Activated CD4-positive, alpha-beta T cell treated with anti-CD3 and anti-CD28 coated beads for 1 hour (primary cell): ENCODE results near the gene ANO9.
A peak's percentile ranks its signal among the peaks of the same experiment; 100 is the strongest.
"Not testable (repeated sequence)": the region's sequence is repeated elsewhere in the genome, so short reads cannot be mapped to it uniquely, and the experiment has no call there.

Experiments used
- DNase-seq: peaks from one replicate; pipeline ENCODE4 v3.0.0-alpha.2; 2020

ANO9 gene

DNA sequence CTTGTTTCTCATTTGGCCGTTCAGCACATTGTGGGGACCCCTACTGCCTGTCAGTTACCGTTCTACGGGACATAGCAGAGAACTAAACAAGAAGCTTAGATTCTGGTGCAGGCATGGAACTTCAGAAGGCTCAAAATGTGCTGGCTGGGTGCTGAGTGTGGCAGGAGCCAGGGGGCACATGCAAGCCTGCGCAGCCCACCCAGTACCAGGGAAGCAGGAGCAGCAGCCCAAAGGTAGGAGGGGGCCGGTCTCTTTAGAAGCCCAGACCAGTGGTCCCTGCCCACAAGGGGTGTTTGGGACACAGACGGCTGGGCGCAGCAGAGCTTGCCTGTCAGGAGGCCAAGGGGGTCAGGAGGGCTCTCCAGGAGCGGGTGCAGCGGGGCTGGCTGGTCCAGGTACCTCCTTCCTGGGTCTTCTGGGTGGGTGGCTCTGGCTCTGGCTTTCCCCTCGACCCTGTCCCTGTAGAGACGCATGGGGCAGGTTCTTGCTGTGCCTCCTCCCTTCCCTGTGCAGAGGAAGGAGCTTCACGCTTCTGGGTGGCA is 10.5 kb upstream of the ANO9 start:
- no peak for DNase-seq

DNA sequence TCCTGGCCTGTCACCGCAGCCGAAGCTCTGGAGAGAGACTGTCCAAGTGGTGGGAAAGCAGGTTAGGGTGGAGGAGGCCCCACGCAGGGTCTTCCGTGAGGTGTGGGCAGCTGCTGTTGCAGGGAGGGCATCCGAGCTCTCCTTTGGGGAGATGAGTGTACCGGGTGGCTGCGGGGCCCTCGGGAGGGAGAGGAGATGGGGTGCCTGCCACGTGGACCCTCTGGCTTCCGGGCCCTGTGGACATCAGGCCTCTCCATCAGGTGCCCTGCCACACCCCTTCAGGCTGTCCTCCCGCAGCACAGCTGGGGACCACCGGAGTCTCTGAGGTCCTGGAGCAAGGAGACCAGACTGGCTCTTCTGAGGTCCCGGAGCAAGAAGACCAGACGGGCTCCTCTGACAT is 9.9 kb upstream of the ANO9 start:
- no peak for DNase-seq

DNA sequence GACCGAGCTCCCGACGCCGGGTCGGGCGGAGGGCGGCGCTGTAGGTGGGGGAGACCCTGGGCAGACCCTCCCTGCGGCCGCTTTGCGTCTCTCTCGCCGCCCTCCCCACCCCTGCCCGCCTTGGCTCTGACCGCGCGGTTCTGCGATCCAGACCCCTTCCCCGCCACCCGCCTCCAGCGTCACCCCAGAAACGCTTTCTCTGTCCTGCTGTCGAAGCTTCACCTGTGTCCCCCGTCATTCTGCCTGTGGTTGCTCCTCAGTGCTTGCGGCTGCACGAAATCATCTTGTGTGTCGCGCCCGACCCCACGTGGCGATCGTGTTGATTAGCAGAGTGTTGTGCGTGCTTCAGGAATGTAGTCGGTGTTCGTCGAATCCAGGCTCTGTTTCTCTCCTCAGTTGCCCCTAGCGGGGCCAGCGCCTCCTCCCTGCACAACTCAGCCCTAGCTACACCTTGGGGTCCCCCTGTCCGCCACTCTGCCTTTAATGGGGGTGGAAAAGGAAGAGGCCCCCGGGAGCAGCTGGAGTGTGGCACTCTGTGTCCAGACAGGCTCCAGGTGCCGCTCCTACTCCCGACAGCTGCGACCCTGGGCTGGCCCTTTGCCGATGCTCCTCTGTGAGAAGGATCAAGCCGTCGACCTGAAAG is 9.1 kb upstream of the ANO9 start:
- peak; percentile 77 for DNase-seq

DNA sequence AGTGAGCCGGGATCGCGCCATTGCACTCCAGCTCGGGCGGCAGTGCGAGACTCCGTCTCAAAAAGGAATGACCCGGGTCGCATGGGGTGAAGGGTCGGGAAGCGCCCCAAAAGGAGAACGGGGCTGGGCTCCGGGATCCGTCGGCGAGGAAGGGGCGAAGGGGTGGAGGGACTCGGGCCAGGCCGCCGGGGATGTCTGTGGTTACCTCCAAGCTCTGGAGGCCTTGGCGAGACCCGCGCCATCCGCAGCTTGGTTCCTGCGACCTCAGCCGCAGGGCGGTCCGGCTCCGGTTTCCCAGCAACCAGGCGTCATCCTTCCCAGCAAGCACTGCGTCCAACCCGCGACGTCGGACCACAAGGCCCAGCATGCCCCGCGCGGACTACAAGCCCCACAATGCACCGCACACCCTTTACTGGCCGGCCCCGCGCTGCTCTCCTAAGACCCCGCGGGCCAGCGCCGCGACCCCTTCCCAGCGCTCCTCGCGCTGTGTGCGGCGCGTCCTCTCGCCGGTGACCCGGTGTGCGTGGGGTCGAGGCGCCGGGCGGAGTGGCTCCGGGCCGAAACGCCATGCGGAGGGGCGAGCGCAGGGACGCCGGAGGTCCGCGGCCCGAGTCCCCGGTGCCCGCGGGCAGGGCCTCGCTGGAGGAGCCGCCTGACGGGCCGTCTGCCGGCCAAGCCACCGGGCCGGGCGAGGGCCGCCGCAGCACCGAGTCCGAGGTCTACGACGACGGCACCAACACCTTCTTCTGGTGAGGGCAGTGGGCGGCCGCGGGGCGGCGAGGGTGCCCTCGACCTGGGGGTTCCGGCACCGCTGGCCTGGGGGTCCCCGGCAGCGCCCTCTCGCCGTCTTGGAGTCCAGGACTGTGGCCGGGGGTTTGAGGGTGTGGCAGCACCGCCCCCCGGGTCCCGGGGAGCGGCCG is 8.3 kb upstream of the ANO9 start, which contains the start of gene PTDSS2:
TSS of gene PTDSS2 (plus strand) at position 391 of the 920 bp plus-strand sequence. CDS start at position 568, 177 bp downstream.
- DNase-seq = peak; percentile 90

DNA sequence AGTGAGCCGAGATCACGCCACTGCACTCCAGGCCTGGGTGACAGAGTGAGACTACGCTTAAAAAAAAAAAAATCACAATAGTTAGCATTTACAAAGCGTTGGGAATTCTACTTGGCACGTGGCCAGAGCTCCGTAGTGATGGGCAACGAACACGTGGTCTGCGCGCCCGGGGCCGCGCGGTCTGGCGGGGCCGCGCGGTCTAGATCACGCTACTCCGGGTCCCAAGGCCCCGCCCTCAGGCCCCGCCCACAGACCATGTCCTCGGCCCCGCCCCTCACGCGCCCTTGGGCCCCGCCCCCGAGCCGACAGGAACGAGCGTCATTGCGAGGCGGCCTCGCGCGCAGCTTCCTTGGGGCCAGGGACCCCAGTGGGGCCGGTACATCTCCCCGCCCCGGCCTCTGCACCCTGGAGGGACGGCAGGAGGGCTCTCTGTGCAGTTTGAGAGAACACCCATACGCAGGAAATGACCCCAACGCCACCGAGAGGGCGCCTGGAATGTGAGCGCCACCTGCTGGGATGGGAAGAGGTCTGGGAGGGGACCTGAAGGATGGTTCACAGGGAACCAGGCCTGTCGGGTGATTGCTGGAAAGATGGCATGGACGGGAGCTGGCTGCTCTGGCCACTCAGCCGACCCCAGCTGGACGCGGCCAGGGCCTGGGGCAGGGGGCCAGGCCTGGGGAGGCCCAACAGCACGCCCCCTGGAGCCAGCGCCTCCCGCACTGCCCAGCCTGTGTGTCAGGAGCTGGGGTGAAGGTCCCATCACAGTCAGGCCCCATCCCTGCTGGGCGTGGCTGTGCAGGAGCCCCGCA is 6.3 kb upstream of the ANO9 start:
- peak; percentile 87 for DNase-seq

DNA sequence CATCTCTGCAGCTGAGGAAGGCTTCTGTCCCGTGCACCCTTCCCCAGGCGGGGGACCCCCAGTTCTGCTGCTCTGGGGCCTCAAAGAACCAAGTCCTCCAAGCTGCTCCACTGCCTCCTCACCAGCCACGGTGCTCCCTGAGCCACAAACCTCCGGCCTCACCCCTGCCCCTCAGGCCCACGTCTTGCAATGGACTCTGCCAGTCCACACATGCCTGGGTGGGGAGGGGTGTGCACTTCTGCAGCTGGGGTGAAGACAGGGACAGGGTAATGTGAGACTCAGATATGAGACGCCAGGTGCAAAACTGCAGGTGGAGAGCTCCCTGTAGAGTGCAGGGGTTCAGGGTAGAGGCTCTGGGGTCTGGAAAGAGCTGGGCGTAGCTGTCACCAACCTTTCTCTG is 5.1 kb upstream of the ANO9 start:
- no peak for DNase-seq

DNA sequence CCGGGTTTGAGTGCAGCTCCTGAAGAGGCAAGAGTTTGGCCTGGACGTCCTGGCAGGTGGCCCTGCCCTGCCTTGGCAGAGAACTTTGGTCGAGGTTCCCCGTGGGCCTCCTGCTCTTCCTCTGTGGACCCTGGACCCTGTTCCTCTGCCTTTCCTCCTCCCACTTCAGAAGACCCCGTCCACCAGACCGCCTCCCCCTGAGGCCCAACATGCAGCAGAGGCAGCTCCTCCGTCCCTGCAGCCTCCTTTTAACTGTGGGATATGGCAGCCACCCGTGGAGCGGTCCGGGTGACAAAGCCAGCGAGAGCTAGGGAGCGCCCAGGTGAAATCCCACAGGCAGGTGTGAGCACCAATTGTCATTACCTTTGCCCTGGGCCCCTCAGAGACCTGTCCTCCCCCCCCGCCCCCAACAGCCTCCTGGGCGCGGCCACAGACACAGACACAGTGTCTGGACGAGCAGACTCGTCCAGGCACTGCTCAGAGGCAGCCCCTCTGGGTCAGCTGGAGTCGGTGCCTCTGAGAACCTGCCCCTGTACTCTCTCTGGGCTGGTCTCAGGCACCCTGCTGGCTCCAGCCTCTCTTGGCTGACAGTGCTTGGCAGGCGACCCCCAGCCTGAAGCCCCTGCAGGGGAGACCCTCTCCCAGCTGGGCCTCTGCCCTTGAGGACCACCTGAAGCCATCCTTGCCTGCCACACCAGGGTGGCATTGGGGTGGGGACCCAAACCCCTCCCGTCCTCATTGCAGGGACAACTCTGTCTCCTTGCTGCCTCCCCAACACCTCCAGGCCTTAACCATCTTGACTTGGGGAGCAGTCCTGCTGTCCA is 4.2 kb upstream of the ANO9 start:
- no peak for DNase-seq

DNA sequence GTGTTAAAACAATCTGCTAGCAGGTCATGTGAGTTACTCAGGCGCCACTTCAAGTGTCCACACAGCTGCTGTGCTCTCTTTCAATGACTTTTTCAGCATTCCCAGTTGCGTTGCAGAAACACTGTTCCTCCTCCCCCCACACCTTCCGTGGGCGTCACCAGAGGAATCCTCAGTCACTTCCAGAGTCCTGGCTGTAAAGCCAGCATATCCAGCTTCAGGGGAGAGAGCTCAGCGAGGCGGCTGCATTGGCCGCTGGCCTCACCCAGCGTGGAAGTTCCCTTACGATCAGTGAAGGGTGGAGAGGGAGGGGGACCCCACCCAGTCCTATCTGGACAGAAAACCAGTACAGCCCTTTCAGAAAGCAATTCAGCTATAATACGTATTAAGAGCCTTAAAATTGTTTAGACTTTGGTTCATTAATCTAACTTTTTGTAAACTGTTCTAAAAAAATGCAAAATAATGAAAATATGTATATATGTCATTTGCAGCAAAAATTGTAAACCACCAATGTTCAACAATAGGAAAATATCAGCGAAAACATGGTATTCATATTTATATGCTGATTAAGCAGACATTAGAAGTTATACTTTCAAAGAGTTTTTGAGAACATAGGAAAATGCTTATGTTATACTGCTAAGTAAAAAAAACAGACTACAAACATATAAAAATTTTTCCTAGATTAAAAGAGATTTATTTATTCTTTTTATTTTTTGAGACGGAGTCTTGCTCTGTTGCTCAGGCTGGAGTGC is 2.8 kb upstream of the ANO9 start:
- no peak for DNase-seq

DNA sequence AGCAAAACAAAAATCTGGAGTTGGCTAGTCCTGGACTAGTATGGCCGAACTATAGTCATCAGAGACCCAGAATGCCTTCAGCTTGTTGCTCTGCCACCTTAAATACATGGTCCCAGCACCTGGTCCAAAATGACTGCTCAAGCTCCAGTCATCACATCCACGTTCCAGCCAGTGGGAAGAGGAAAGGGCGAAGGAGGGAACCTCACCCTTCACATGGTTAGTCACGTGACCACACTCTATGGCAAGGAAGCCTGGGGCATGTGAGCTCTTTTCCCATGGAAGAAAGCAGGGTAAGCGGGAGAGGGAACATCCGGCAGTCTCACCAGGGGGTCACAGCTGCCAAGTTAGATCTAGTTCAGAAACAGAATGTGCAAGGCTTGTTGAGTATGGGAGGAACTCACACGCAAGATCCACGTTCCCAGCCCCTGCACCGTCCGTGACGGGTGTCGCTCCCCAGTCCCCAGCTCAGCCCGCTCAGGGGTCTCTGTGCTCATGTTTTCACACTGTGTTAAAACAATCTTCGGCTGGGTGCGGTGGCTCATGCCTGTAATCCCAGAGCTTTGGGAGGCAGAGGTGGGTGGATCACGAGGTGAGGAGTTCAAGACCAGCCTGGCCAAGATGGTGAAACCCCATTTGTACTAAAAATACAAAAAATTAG is 1.9 kb upstream of the ANO9 start:
- no peak for DNase-seq

DNA sequence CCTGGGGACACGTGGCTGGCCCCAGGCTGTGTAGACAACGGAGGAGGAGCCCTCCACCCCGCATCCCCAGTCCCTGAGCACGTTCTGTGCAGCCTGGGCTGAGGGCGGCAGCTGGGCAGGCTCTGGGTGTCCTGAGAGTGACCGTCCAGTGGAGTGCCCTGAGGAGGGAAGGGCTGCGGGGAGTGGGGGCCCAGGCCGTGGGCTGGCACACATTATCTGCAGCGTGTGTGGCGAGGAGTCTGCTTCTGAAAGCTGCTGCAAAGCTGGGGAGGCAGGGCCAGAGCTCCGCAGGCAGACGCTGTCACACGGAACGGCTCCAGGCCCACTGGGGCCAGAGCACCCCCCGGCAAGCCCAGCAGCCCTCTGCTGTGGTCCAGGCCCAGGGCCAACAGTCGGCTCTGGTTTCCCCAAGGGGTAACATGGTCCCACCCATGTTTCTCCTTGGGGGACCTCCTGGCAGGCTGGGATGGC is 835 bp upstream of the ANO9 start:
- DNase-seq = no peak

DNA sequence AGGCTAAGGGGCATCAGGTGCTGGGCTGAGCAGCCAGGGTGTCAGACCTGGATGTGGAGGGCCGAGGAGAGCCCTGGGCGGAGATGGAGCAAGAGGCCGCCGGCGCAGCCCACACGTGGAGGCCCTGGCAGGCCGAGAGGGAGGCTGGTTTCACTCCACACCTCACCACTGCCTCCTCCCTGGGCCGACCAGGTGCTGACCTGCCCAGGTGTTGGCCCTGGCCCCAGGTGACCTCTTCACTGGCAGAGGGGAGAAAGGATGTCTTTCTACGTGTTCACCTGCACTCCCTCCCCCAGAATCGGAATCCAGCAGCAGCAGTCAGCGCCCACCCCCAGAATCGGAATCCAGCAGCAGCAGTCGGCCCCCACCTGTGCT is 781 bp downstream of the ANO9 start:
- no peak for DNase-seq

DNA sequence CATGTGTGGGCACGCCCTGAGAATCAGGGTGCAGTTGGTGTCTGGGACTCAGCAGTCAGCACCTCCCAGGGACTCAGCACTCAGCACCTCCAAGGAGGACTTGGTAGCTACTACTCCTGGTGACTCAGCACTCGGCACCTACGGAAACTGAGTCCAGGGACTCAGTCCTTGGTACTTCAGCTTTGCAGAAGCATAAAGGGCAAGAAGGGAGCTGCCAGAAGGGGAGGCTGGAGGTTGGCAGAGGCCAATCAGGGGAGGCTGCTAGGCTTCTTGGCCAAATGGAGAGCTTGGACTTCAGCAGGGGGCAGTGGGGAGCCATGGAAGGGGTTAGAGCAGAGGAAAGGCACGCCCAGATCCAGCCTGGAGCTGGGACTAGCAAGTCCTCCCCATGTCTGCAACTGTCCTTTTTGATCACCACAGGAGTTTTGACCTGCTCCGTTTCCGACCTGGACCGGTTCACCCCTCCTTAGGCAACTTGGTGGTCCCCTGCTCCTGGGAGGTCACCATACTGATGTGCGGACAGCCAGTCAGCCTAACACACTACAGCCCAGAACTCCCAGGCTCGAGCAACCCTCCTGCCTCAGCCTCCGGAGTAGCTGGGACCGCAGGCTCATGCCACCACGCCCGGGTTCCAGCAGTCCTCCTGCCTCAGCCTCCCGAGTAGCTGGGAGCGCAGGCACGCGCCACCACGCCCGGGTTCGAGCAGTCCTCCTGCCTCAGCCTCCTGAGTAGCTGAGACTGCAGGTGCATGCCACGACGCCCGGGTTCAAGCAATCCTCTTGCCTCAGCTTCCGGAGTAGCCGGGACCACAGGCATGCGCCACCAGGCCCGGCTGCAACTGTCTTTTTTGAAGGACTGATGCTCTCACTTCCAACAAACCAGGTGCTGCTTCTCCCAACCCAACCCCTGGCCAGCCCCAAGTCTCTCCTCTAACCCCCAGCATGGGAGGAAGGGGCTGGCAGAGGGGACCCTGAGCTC is 1.5 kb downstream of the ANO9 start:
- no peak for DNase-seq

DNA sequence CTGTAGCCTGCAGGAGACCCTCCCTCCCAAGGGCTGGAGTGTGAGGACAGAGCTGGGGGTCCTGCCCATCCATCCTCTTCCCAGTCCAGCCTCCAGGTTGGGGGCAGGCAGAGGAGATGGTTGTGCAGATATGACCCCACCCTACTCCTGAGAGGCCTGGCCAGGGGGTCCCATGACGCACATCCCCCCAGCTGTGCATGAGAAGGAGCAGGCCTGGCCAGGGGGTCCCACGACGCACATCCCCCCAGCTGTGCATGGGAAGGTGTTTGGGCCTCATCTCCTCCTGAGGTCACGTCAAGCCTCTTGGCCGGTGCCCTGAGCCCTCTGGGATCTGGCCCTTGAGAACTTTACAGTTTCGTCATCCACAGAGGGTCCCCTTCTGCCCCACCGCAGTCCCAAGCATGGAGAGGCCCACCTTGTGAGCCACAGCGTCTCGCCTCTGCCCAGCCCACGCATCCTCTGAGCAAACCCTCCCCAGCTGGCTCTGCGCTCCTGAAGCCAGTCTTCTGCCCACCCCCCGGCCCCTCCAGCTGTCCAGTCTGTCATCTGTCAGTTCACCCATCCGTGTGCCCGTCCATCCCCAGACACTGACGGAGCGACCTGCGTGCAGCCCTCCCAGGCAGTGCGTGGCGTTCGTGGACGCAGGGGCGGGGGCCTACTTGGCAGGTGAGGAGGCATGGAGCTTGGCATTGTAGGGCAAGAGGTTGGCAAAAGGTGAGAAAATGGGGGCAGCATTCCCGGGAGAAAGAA is 2.3 kb downstream of the ANO9 start:
- no peak for DNase-seq

DNA sequence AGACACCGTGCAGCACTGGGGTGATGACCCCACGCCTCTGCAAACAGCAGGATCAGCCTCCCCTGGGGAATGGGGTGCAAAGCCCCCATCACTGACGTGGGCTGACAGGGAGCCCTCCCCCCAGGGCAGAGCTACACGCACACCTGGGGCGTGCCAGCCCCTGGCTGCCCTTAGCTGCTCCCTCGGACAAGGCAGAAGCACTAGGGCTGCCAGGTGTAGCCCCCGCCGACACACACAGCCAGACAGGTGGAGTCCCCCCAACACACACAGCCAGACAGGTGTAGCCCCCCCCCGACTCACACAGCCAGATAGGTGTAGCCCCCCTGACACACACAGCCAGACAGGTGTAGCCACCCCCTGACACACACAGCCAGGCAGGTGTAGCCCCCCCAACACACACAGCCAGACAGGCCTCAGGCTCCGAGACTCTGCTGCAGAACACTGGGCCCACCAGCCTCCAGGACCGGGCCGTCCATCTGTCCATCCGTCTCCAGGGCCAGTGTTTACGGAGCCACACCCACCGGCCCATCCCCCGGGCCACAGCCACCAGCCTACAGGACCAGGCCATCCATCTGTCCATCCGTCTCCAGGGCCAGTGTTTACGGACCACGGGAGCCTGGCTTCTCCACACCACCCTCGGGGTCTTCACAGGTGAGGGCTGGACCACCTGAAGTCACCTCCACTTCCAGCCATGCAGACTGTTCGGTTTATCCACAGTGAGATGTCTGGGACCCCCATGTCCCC is 3.5 kb downstream of the ANO9 start:
- no peak for DNase-seq

DNA sequence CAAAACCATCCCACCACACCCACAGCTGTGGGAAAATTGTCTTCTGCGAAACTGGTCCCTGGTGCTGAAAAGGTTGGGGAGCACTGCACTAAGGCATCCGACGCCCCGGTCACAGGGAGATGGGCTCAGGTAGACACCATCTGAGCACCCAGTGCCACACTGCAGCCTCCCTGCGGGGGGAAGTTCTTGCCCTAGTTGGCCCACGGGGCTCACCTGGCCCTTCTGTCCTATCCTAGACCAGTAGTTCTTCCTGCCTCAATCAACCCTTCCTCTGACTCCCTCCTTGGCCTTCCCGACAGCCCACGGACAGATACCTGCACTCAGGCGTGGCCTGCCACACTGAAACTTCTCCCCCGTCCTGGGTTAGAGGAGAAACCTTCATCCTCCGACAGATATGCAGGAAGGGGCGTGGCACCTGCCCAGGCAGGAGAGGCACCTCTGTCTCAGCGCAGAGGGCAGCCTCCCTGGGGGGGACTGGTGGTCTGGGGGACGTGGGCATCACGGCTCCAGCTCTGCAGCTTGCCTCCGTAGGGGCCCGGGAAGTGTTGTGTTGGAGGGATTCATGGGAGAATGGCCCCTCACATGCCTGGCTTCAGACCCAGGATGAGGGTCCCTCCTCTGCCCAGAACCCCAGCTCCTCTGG is 4.5 kb downstream of the ANO9 start:
- no peak for DNase-seq

DNA sequence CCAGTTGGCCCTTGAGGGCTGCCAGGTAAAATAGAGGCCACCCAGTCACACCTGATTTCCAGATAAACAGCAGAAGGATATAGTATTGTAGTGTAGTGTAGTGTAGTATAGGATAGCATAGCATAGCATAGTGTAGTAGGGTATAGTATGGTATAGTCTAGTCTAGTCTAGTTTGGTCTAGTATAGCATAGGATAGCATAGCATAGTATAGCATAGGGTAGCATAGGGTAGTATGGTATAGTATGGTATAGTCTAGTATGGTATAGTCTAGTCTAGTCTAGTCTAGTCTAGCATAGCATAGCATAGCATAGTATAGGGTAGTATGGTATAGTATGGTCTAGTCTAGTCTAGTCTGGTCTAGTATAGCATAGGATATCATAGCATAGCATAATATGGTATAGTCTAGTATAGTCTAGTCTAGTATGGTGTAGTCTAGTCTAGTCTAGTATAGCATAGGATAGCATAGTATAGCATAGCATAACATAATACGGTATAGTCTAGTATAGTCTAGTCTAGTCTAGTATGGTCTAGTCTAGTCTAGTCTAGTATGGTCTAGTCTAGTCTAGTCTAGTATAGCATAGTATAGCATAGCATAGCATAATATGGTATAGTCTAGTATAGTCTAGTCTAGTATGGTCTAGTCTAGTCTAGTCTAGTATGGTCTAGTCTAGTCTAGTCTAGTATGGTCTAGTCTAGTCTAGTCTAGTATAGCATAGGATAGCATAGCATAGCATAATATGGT is 6.6 kb downstream of the ANO9 start:
- DNase-seq = not testable (repeated sequence)

DNA sequence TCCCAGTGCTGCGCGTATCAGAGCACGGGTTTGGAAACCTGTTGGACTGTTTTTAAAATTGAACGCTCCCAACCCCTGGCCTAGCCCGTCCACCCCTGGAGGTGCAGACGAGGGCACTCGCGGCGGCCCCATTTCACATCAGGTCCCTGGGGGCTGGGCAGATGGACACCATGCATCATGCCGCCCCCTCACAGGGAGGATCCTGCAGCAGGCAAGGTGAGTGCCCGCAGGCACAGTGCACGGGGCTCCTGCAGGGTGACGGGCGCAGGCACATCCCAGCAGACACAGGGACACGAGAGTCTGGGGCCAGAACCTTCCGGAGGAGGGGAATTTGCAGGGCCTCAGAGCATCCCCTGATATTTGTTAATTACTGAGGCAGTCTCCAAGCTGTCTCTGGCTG is 7.3 kb downstream of the ANO9 start:
- no peak for DNase-seq
